NT2/D1 (cell line): ENCODE measurements around the gene PRR20G.

Experiments
- DNase-seq: peaks from one replicate; pipeline ENCODE4 v3.0.0-alpha.2; 2011; ENCODE audit warnings: low read depth, low spot score
- H3K27me3 ChIP-seq: 2 replicates; pipeline ENCODE4 v1.6.0; 2011; ENCODE audit warnings: mild to moderate bottlenecking; ENCODE audit not compliant: insufficient read length, insufficient read depth
- H3K36me3 ChIP-seq: 2 replicates; pipeline ENCODE4 v1.6.1; 2011; ENCODE audit warnings: mild to moderate bottlenecking, low read length, mixed read lengths; ENCODE audit not compliant: insufficient read depth, insufficient read length
- H3K4me1 ChIP-seq: 2 replicates; pipeline ENCODE4 v1.5.1; 2011; ENCODE audit not compliant: insufficient read depth, insufficient read length
- H3K4me3 ChIP-seq: 2 replicates; pipeline ENCODE4 v1.5.1; 2011; ENCODE audit warnings: low read depth; ENCODE audit not compliant: insufficient read length
- H3K9ac ChIP-seq: 2 replicates; pipeline ENCODE4 v1.6.0; 2011; ENCODE audit warnings: low read depth; ENCODE audit not compliant: insufficient read length
- H3K9me3 ChIP-seq: 2 replicates; pipeline ENCODE4 v1.5.1; 2011; ENCODE audit warnings: mild to moderate bottlenecking, low read length; ENCODE audit not compliant: insufficient read depth
- SUZ12 ChIP-seq: IDR thresholded peaks from 2 replicates; pipeline ENCODE4 v1.6.1; 2011; ENCODE audit not compliant: insufficient read length, insufficient read depth; ENCODE audit errors: extremely low read depth
- YY1 ChIP-seq: IDR thresholded peaks from 2 replicates; pipeline ENCODE4 v1.6.1; 2011; ENCODE audit not compliant: insufficient read length, insufficient read depth
- ZNF274 ChIP-seq: IDR thresholded peaks from 2 replicates; pipeline ENCODE4 v1.6.1; 2011; ENCODE audit warnings: mild to moderate bottlenecking, low read depth, low read length

PRR20G gene

DNA sequence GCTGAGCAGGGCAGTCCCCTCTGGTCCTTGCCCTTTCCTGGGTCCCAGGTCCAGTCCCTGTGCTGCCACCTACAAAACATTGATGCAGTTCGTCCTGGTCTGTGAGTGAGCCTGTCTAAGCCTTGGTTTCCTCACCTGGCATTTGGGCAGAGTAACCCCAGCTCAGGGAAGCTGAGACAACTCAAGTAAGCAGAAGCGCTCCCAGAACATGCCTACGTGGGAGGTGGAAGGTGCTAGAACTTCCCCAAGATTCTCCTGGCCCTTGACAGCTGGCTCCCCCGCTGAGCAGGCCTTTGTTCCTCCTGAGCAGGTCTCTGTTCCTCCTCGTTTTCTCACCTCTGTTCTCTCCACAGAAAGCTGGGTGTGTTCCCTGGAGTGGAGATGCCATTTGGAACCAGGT lies 30.5 kb downstream of the PRR20G start:
- Histone ChIP-seq H3K9me3 (no peaks in the 10 kb centered on the region; the same call in 1 of the 2 replicates), H3K9ac (no peak overlapping the region), H3K4me1 (no peaks in the 10 kb centered on the region), H3K27me3 (no peaks in the 10 kb centered on the region), H3K4me3 (no peak overlapping the region), H3K36me3 (no peaks in the 10 kb centered on the region)
- TF ChIP-seq ZNF274 (no peak), SUZ12 (no peak), YY1 (no peak)
- no peak for DNase-seq

DNA sequence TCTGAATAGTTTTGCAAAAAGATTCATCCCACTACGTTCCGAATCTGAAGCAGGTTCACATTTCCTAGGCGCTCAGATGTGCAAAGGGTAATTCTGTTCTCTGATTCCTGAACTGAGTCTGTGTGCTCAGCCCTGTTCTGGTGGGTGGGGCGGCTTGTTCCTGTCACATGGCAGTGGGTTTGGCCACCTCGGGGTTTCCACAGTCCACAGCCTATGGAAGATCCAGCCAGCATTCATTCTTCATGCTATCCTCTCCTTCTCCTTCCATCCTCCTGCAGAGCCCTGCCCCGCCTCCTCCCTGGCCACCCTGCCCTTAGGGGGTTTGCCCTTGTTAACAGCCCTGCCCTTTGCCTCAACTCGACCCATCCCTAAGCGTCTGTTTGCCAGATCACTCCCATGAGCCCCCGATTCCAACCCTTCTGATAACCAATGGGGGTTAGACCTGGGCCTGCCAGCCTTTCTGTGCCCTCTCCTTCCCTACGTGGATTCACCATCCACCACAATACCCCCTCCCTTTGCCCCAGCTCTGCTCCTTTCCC lies 31.0 kb downstream of the PRR20G start:
- peaks cover 2% of the 10 kb centered on the region; the same call in 1 of the 2 replicates for H3K9me3 ChIP-seq
- H3K9ac ChIP-seq: no peak overlapping the region
- no peak for DNase-seq
- no peaks in the 10 kb centered on the region for H3K36me3 ChIP-seq
- no peaks in the 10 kb centered on the region for H3K27me3 ChIP-seq
- H3K4me3 ChIP-seq: no peak overlapping the region
- TF ChIP-seq YY1: no peak
- TF ChIP-seq ZNF274: no peak
- H3K4me1 ChIP-seq: no peaks in the 10 kb centered on the region

DNA sequence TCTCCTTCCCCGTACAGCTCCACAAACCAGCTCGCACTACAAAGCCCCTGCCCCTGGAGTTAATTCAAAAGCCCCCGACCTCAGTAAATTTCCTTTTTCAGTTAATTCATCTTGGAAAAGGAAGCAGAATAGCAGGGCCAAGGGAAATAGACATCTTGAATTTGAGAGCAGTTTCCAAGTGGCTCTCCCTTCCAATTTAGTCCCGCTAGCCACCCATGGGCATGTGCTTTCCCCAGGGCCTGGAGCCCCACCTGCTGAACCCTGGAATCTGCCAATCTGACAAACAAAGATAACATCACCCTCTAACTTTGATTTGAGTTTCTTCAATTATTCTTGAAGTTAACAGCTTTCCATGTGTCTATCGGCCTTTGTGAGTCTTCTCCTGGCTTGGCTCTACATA lies 31.7 kb downstream of the PRR20G start:
- Histone ChIP-seq H3K36me3 (no peaks in the 10 kb centered on the region), H3K4me1 (no peaks in the 10 kb centered on the region), H3K9ac (no peak overlapping the region), H3K4me3 (no peak overlapping the region), H3K9me3 (peaks cover 9% of the 10 kb centered on the region), H3K27me3 (no peaks in the 10 kb centered on the region)
- DNase-seq: no peak
- TF ChIP-seq SUZ12: no peak
- no peak for TF ChIP-seq ZNF274

DNA sequence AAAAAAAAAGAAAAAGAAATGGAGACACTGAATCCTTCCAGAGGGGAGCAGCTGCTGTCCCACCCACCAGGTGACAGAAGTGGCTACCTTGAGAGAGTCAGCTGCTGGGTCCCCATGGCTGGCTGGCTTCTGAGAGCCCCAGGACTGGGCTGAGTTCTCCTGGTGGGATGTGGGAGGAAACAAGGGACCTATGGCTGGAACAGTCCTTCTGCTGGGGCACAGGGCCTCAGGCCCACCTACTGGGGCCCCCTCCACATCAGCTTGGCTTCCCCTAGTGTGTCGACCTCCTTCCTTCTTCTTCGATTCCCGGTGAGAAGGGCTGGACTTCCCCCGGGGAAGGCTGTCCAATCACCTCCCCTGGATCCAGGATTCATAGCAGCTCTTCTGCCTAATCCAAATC lies 32.3 kb downstream of the PRR20G start:
- Histone ChIP-seq H3K9me3 (peaks cover 15% of the 10 kb centered on the region), H3K4me3 (no peak overlapping the region), H3K9ac (no peak overlapping the region), H3K27me3 (no peaks in the 10 kb centered on the region), H3K4me1 (no peaks in the 10 kb centered on the region), H3K36me3 (no peaks in the 10 kb centered on the region)
- TF ChIP-seq SUZ12 (no peak), ZNF274 (no peak), YY1 (no peak)
- no peak for DNase-seq

DNA sequence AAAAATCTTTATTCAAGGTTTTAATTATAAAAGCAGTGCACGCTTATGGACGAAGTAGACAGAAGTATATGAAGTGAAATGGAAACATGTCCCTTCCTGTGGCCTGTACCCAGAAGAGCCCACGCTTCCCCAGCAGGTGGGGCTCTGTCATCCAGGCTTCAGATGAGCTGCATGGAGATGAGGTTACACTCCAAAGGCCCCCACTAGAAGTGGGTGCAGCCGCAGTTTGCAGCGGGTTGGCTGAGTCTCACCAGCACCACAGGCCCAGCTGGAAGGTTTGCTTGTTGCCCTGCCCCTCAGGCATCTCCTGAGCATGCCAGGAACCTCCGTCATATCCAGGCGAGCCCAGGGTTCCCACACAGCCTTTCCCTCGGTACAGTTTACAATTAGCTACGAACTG lies 33.1 kb downstream of the PRR20G start:
- no peaks in the 10 kb centered on the region for H3K27me3 ChIP-seq
- TF ChIP-seq YY1 (no peak), SUZ12 (no peak), ZNF274 (no peak)
- peak; percentile 18 for DNase-seq

DNA sequence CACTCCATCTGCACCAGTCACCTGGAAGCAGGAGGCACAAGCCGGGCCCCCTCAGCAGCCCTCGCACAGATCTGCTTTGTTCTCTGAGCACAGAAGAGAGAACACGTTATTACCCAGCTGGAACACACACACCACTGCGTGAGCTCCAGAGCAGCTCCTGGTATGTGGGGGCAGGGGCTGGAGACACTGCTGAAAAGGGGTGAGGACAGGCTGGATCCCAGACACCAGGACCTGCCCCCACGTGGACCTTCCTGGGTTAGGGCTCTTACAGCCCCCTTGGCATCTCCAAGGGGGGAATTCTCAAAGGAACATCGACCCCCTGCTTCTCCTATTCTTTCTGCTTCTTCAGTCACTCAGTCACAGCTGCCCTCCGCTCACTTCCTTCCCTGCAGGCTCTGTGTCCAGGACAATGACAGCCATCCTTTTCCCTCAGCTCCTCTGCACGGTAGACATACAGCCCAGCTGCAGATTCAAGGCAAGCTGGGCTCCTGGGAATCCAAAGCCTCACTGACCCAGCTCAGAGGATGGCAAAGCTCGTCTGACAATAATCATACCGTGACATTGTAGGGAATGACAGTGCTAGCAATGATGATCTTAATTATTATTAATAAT lies 33.7 kb downstream of the PRR20G start:
- no peak for DNase-seq
- Histone ChIP-seq H3K4me1 (no peaks in the 10 kb centered on the region), H3K9me3 (peaks cover 29% of the 10 kb centered on the region), H3K27me3 (no peaks in the 10 kb centered on the region), H3K9ac (no peak overlapping the region), H3K4me3 (no peak overlapping the region), H3K36me3 (no peaks in the 10 kb centered on the region)
- TF ChIP-seq SUZ12: no peak
- no peak for TF ChIP-seq ZNF274
- no peak for TF ChIP-seq YY1

More for the DNA sequence above, 33.1 kb downstream of the PRR20G start:
- no peak overlapping the region for H3K9ac ChIP-seq
- H3K9me3 ChIP-seq: peaks cover 23% of the 10 kb centered on the region
- H3K4me3 ChIP-seq: no peak overlapping the region
- H3K4me1 ChIP-seq: no peaks in the 10 kb centered on the region
- H3K36me3 ChIP-seq: no peaks in the 10 kb centered on the region

DNA sequence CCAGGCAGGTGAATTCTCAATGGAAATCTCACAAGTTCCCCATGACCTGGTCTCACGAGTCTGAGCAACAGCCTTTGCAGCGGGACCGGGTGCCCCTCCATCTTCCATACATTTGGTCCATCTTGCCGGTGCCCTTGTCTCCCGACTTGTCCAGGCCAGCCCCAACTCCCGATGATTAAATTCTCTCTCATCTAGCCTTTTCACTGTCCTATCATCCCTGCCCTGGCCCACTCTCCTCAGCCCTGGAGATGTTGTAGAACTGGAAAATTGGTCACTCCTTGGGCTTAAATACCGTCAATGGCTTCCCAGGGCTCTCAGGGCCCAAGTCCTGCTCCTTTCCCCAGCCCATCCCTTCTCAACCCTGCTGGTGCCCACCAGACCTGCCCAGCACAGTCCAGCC lies 34.4 kb downstream of the PRR20G start:
- Histone ChIP-seq H3K27me3 (no peaks in the 10 kb centered on the region), H3K9ac (no peak overlapping the region), H3K36me3 (no peaks in the 10 kb centered on the region), H3K4me1 (no peaks in the 10 kb centered on the region), H3K9me3 (peaks cover 35% of the 10 kb centered on the region), H3K4me3 (no peak overlapping the region)
- TF ChIP-seq YY1: no peak
- TF ChIP-seq ZNF274: no peak
- no peak for TF ChIP-seq SUZ12
- no peak for DNase-seq
